HEK293 (cell line): ENCODE measurements around the gene FZD10.

Experiments used
- CTCF ChIA-PET: fragments of 350-600 bp; formaldehyde crosslinking; extraction: SDS; loops from one replicate; lab custom pipeline; 2021; ENCODE audit warnings: antibody characterized with exemption; lab: Yijun Ruan, JAX
- POLR2A ChIA-PET: fragments of 300-600 bp; formaldehyde crosslinking; extraction: SDS; loops from one replicate; lab custom pipeline; 2020; ENCODE audit warnings: antibody characterized with exemption, inconsistent platforms; lab: Yijun Ruan, JAX
- H3K27ac ChIP-seq: fragments of 200-500 bp; sonication (Bioruptor generic); 2 replicates; pipeline ENCODE4 v1.5.1; 2014; ENCODE audit warnings: low read depth, low read length, control low read depth, inconsistent platforms; ENCODE audit errors: extremely low read depth
- H3K36me3 ChIP-seq, 2 experiments: fragments of 200-500 bp in 1 of 2; sonication (Bioruptor generic) in 1 of 2; 1 replicate in 1 of 2; 2 replicates in 1 of 2; pipeline ENCODE4 v1.5.1; 2014 to 2017; ENCODE audit warnings: inconsistent platforms in 2 of 2, low read length in 2 of 2; ENCODE audit not compliant: control insufficient read depth in 2 of 2, insufficient read depth in 1 of 2
- H3K4me1 ChIP-seq: fragments of 200-500 bp; sonication (Bioruptor generic); 2 replicates; pipeline ENCODE4 v1.5.1; 2014; ENCODE audit warnings: mild to moderate bottlenecking, low read length, inconsistent platforms; ENCODE audit not compliant: control insufficient read depth, insufficient read depth
- H3K4me3 ChIP-seq: 2 replicates; pipeline ENCODE4 v1.5.1; 2011; ENCODE audit warnings: low read depth, mild to moderate bottlenecking, control low read depth, low read length, moderate library complexity
- H3K9me3 ChIP-seq: fragments of 200-500 bp; sonication (Bioruptor generic); 2 replicates; pipeline ENCODE4 v1.5.1; 2014; ENCODE audit warnings: low read depth, low read length, inconsistent platforms; ENCODE audit not compliant: control insufficient read depth, insufficient read depth
- YY2 ChIP-seq: fragments of 450-650 bp; formaldehyde crosslinking; IDR thresholded peaks from 2 replicates; pipeline ENCODE4 v1.5.1; 2016; ENCODE audit warnings: missing biosample characterization, missing genetic modification characterization
- ZNF112 ChIP-seq: fragments of 450-650 bp; formaldehyde crosslinking; IDR thresholded peaks from 2 replicates; pipeline ENCODE4 v1.5.0; 2017; ENCODE audit warnings: missing biosample characterization, missing genetic modification characterization
- ZNF138 ChIP-seq: fragments of 450-650 bp; formaldehyde crosslinking; IDR thresholded peaks from 2 replicates; pipeline ENCODE4 v1.5.1; 2016; ENCODE audit warnings: missing biosample characterization, missing genetic modification characterization, borderline replicate concordance
- ZNF19 ChIP-seq: fragments of 450-650 bp; formaldehyde crosslinking; IDR thresholded peaks from 2 replicates; pipeline ENCODE4; 2016; ENCODE audit warnings: missing biosample characterization, missing genetic modification characterization, low read depth
- ZNF391 ChIP-seq: fragments of 450-650 bp; formaldehyde crosslinking; IDR thresholded peaks from 2 replicates; pipeline ENCODE4 v1.5.1; 2016; ENCODE audit warnings: low read depth, missing biosample characterization, missing genetic modification characterization, borderline replicate concordance
- ZNF404 ChIP-seq: fragments of 450-650 bp; formaldehyde crosslinking; IDR thresholded peaks from 2 replicates; pipeline ENCODE4 v1.5.1; 2017; ENCODE audit warnings: missing biosample characterization, missing genetic modification characterization
- ZNF48 ChIP-seq: fragments of 450-650 bp; formaldehyde crosslinking; IDR thresholded peaks from 2 replicates; pipeline ENCODE4 v1.5.1; 2016; ENCODE audit warnings: missing biosample characterization, missing genetic modification characterization
- ZNF544 ChIP-seq: fragments of 450-650 bp; formaldehyde crosslinking; IDR thresholded peaks from 2 replicates; pipeline ENCODE4 v1.5.0; 2017; ENCODE audit warnings: missing biosample characterization, missing genetic modification characterization
- TF ChIP-seq, protein P1 (sequence below): fragments of 450-650 bp; formaldehyde crosslinking; IDR thresholded peaks from 2 replicates; pipeline ENCODE4 v1.5.1; 2016; ENCODE audit warnings: missing biosample characterization, missing genetic modification characterization
- TF ChIP-seq, protein P2 (sequence below): fragments of 450-650 bp; formaldehyde crosslinking; IDR thresholded peaks from 2 replicates; pipeline ENCODE4 v1.5.1; 2016; ENCODE audit warnings: missing biosample characterization, missing genetic modification characterization
- TF ChIP-seq, protein P3 (sequence below): fragments of 450-650 bp; formaldehyde crosslinking; conservative IDR thresholded peaks from 2 replicates; pipeline ENCODE4 v1.5.1; 2016; ENCODE audit warnings: low read depth, missing biosample characterization, missing genetic modification characterization
- TF ChIP-seq, protein P4 (sequence below): fragments of 450-650 bp; formaldehyde crosslinking; IDR thresholded peaks from 2 replicates; pipeline ENCODE4 v1.5.0; 2017; ENCODE audit warnings: missing biosample characterization, missing genetic modification characterization, borderline replicate concordance

Gene FZD10

DNA sequence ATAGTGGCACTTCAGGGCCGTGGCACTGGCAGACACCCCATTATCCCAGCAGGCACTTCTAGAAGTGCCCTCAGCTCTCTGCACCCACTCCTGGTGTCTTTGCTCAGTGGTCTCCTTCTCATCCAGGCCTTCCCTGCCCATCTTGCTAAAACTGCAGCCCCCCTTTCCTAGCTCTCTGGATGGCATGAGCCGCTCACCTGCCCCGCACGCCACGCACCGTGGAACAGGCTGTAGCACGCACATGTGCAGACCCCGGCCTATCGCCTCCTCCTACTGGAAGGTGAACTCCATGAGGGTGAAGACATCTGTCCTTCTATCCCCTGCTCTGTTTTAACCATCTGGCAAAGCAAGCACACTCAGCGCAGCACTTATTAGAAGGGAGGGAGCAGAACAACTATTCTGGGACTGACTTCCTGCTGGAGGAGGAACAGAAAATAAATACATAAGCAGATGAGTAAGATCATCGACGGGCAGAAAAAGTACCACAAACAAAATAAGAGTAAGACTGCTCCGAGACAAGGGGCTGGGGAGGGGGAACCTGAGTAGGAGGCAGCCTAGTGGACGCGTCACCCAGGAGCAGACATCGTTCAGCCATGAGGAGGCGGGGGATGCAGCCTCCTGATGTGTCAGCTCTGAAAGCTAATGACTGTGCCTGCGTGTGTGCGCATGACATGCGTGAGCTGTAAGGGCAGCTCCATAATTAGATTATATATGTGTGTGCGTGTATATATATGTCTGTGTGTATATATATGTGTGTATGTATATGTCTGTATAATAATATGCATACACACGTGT is 7.8 kb upstream of the FZD10 start (continued):
- TF ChIP-seq, protein P1, sequence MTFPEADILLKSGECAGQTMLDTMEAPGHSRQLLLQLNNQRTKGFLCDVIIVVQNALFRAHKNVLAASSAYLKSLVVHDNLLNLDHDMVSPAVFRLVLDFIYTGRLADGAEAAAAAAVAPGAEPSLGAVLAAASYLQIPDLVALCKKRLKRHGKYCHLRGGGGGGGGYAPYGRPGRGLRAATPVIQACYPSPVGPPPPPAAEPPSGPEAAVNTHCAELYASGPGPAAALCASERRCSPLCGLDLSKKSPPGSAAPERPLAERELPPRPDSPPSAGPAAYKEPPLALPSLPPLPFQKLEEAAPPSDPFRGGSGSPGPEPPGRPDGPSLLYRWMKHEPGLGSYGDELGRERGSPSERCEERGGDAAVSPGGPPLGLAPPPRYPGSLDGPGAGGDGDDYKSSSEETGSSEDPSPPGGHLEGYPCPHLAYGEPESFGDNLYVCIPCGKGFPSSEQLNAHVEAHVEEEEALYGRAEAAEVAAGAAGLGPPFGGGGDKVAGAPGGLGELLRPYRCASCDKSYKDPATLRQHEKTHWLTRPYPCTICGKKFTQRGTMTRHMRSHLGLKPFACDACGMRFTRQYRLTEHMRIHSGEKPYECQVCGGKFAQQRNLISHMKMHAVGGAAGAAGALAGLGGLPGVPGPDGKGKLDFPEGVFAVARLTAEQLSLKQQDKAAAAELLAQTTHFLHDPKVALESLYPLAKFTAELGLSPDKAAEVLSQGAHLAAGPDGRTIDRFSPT (tag by site-specific recombination), result no peak
- no peak for TF ChIP-seq ZNF112

DNA sequence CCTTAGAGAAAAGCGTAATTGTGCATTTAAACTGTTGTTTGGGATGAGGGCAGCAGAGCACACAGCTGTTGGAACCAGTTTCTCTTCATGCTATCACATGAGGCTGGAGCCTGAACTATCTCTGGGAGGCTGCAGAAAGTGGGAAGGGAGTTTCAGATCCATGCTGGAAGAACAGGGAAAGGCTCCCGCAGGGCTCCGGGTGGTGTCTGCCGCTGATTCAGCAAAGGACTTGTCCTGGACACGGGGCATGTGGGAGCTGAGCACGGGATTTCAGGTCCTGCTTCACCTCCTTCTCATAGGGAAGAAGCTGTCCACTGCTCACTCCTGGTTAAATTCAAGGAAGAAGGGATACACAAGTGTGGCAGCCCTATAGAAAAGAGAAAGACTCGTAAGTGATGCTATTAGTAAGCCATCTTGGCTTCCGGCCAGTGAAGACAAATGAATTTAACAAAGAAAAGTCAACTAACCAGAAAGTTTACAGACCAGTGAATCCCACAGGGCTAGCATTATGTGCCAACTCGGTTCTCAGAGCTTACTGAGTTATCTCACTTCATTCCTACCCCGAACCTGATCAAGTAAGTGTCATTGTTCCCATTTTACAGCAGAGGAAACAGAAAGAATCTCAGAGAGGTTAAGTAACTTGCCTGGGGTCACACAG is 6.7 kb upstream of the FZD10 start:
- H3K4me1 ChIP-seq, result no peaks in the 10 kb centered on the region
- H3K4me3 ChIP-seq, result no peak overlapping the region
- H3K36me3 ChIP-seq, result peaks cover 0 to 25% of the 10 kb centered on the region in 2 experiments; a peak in 1 of 3 replicates
- CTCF ChIA-PET, result no interaction called here
- TF ChIP-seq ZNF404 (tag by site-specific recombination) (no peak), ZNF19 (tag by site-specific recombination) (no peak), ZNF138 (tag by site-specific recombination) (no peak), ZNF48 (no peak), ZNF391 (tag by site-specific recombination) (no peak), ZNF544 (tag by site-specific recombination) (no peak), YY2 (tag by site-specific recombination) (no peak)
- TF ChIP-seq, protein P2, sequence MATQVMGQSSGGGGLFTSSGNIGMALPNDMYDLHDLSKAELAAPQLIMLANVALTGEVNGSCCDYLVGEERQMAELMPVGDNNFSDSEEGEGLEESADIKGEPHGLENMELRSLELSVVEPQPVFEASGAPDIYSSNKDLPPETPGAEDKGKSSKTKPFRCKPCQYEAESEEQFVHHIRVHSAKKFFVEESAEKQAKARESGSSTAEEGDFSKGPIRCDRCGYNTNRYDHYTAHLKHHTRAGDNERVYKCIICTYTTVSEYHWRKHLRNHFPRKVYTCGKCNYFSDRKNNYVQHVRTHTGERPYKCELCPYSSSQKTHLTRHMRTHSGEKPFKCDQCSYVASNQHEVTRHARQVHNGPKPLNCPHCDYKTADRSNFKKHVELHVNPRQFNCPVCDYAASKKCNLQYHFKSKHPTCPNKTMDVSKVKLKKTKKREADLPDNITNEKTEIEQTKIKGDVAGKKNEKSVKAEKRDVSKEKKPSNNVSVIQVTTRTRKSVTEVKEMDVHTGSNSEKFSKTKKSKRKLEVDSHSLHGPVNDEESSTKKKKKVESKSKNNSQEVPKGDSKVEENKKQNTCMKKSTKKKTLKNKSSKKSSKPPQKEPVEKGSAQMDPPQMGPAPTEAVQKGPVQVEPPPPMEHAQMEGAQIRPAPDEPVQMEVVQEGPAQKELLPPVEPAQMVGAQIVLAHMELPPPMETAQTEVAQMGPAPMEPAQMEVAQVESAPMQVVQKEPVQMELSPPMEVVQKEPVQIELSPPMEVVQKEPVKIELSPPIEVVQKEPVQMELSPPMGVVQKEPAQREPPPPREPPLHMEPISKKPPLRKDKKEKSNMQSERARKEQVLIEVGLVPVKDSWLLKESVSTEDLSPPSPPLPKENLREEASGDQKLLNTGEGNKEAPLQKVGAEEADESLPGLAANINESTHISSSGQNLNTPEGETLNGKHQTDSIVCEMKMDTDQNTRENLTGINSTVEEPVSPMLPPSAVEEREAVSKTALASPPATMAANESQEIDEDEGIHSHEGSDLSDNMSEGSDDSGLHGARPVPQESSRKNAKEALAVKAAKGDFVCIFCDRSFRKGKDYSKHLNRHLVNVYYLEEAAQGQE, result no peak
- TF ChIP-seq, protein P3, sequence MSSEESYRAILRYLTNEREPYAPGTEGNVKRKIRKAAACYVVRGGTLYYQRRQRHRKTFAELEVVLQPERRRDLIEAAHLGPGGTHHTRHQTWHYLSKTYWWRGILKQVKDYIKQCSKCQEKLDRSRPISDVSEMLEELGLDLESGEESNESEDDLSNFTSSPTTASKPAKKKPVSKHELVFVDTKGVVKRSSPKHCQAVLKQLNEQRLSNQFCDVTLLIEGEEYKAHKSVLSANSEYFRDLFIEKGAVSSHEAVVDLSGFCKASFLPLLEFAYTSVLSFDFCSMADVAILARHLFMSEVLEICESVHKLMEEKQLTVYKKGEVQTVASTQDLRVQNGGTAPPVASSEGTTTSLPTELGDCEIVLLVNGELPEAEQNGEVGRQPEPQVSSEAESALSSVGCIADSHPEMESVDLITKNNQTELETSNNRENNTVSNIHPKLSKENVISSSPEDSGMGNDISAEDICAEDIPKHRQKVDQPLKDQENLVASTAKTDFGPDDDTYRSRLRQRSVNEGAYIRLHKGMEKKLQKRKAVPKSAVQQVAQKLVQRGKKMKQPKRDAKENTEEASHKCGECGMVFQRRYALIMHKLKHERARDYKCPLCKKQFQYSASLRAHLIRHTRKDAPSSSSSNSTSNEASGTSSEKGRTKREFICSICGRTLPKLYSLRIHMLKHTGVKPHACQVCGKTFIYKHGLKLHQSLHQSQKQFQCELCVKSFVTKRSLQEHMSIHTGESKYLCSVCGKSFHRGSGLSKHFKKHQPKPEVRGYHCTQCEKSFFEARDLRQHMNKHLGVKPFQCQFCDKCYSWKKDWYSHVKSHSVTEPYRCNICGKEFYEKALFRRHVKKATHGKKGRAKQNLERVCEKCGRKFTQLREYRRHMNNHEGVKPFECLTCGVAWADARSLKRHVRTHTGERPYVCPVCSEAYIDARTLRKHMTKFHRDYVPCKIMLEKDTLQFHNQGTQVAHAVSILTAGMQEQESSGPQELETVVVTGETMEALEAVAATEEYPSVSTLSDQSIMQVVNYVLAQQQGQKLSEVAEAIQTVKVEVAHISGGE (tag by site-specific recombination), result no peak
- TF ChIP-seq, protein P4, sequence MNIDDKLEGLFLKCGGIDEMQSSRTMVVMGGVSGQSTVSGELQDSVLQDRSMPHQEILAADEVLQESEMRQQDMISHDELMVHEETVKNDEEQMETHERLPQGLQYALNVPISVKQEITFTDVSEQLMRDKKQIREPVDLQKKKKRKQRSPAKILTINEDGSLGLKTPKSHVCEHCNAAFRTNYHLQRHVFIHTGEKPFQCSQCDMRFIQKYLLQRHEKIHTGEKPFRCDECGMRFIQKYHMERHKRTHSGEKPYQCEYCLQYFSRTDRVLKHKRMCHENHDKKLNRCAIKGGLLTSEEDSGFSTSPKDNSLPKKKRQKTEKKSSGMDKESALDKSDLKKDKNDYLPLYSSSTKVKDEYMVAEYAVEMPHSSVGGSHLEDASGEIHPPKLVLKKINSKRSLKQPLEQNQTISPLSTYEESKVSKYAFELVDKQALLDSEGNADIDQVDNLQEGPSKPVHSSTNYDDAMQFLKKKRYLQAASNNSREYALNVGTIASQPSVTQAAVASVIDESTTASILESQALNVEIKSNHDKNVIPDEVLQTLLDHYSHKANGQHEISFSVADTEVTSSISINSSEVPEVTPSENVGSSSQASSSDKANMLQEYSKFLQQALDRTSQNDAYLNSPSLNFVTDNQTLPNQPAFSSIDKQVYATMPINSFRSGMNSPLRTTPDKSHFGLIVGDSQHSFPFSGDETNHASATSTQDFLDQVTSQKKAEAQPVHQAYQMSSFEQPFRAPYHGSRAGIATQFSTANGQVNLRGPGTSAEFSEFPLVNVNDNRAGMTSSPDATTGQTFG (tag by site-specific recombination), result no peak
- TF ChIP-seq, all 188 proteins: peak for 0
- no peak overlapping the region for H3K27ac ChIP-seq
- H3K9me3 ChIP-seq, result no peaks in the 10 kb centered on the region
- POLR2A ChIA-PET, result no interaction called here
